HepG2 (cell line): Measurements from ENCODE around the gene TPX2. TPM values are rescaled to one million over a fixed set of nuclear protein-coding genes. Genes with fewer than 3 reads are reported as not detected.

ENCODE experiments used
- AKAP8 ChIP-seq: sonication (generic); formaldehyde crosslinking; IDR thresholded peaks from 2 replicates; pipeline ENCODE4 v1.5.1; 2020; ENCODE audit warnings: mild to moderate bottlenecking, missing genetic modification reagents
- ARNT ChIP-seq: fragments of 450-650 bp; IDR thresholded peaks from 2 replicates; pipeline ENCODE4 v1.6.1; 2017
- CBX5 ChIP-seq: sonication (generic); formaldehyde crosslinking; IDR thresholded peaks from 2 replicates; pipeline ENCODE4 v1.4.0; 2020; ENCODE audit warnings: missing genetic modification reagents, borderline replicate concordance
- CHD4 ChIP-seq: fragments of 200-600 bp; sonication (generic); IDR thresholded peaks from 2 replicates; pipeline ENCODE4 v1.7.0; 2017; ENCODE audit warnings: mild to moderate bottlenecking, low read length, borderline replicate concordance
- CSRNP1 ChIP-seq: sonication (generic); formaldehyde crosslinking; IDR thresholded peaks from 2 replicates; pipeline ENCODE4 v1.8.1; 2023; ENCODE audit warnings: mild to moderate bottlenecking, missing genetic modification reagents
- GLI4 ChIP-seq: sonication (generic); formaldehyde crosslinking; IDR thresholded peaks from 2 replicates; pipeline ENCODE4 v1.5.1; 2020; ENCODE audit warnings: missing genetic modification reagents, mild to moderate bottlenecking, moderate library complexity, borderline replicate concordance
- KMT2B ChIP-seq: IDR thresholded peaks from 2 replicates; pipeline ENCODE4 v1.6.1; 2016; ENCODE audit warnings: missing genetic modification reagents, missing compliant biosample characterization
- MAFK ChIP-seq, 2 experiments: IDR thresholded peaks in 1 of 2; conservative IDR thresholded peaks in 1 of 2; 2 replicates each; pipeline ENCODE4 v1.6.1; 2011; ENCODE audit warnings: improper control_type of control experiment in 2 of 2, low read length in 2 of 2
- NONO ChIP-seq, 2 experiments: fragments of 450-650 bp in 1 of 2; sonication (generic) in 1 of 2; formaldehyde crosslinking in 1 of 2; IDR thresholded peaks in 1 of 2; conservative IDR thresholded peaks in 1 of 2; 2 replicates each; pipeline versions ENCODE4 v1.6.1 to v1.8.0; 2017 to 2022; ENCODE audit warnings: mild to moderate bottlenecking in 1 of 2, missing genetic modification reagents in 1 of 2, moderate library complexity in 1 of 2
- NR2C2 ChIP-seq: sonication (generic); formaldehyde crosslinking; IDR thresholded peaks from 2 replicates; pipeline ENCODE4 v1.4.0; 2020; ENCODE audit warnings: missing genetic modification reagents, mild to moderate bottlenecking, moderate library complexity, borderline replicate concordance
- TRIM22 ChIP-seq: fragments of 450-650 bp; IDR thresholded peaks from 2 replicates; pipeline ENCODE4 v1.6.1; 2017
- ZBTB33 ChIP-seq: sonication (generic); formaldehyde crosslinking; IDR thresholded peaks from 2 replicates; pipeline ENCODE4 v1.4.0; 2020; ENCODE audit warnings: missing genetic modification reagents
- ZFP90 ChIP-seq: sonication (generic); formaldehyde crosslinking; IDR thresholded peaks from 2 replicates; pipeline ENCODE4 v1.8.0; 2022; ENCODE audit warnings: missing genetic modification reagents, mild to moderate bottlenecking, inconsistent platforms, borderline replicate concordance
- ZGPAT ChIP-seq: IDR thresholded peaks from 2 replicates; pipeline ENCODE4 v1.6.1; 2016; ENCODE audit warnings: mild to moderate bottlenecking
- ZNF225 ChIP-seq: sonication (generic); formaldehyde crosslinking; IDR thresholded peaks from 2 replicates; pipeline ENCODE4 v1.4.0; 2020; ENCODE audit warnings: mild to moderate bottlenecking, missing genetic modification reagents
- ZNF235 ChIP-seq: sonication (generic); formaldehyde crosslinking; IDR thresholded peaks from 2 replicates; pipeline ENCODE4 v1.8.1; 2023; ENCODE audit warnings: mild to moderate bottlenecking, missing genetic modification reagents, borderline replicate concordance
- ZNF24 ChIP-seq: fragments of 450-650 bp; IDR thresholded peaks from 2 replicates; pipeline ENCODE4 v1.6.1; 2017; ENCODE audit warnings: antibody characterized with exemption, mild to moderate bottlenecking
- ZNF343 ChIP-seq: sonication (generic); formaldehyde crosslinking; IDR thresholded peaks from 2 replicates; pipeline ENCODE4 v1.4.0; 2020; ENCODE audit warnings: mild to moderate bottlenecking, missing genetic modification reagents
- ZNF614 ChIP-seq: IDR thresholded peaks from 2 replicates; pipeline ENCODE4 v1.6.1; 2018; ENCODE audit warnings: missing biosample characterization, missing genetic modification reagents, inconsistent platforms, borderline replicate concordance
- ZNF879 ChIP-seq: sonication (generic); formaldehyde crosslinking; IDR thresholded peaks from 2 replicates; pipeline ENCODE4 v1.8.1; 2023; ENCODE audit warnings: missing genetic modification reagents
- polyA plus RNA-seq, 8 experiments: library from polyadenylated mRNA; depleted of rRNA in 3 of 8; stranded (reverse) in 7 of 8; unstranded in 1 of 8; fragments of >200 nt; fragmentation: Illumina TruSeq in 4 of 8; extraction: Trizol in 4 of 8; gene quantifications; 2 replicates each; pipeline versions ENCODE4 v1.2.1 to v1.2.3, GENCODE V29; 2011 to 2016; ENCODE audit warnings: low read depth in 4 of 8, missing spikeins in 1 of 8, mixed read lengths in 1 of 8; ENCODE audit not compliant: insufficient read depth in 1 of 8
- total RNA-seq, 5 experiments: library from RNA; depleted of rRNA; stranded (reverse); fragments of >200 nt; fragmentation: Illumina TruSeq; extraction: Trizol; gene quantifications; 2 replicates each; pipeline ENCODE4 v1.2.3, GENCODE V29; 2016; ENCODE audit warnings: low read depth in 1 of 5
- TF ChIP-seq, protein P1 (sequence below): sonication (generic); formaldehyde crosslinking; IDR thresholded peaks from 2 replicates; pipeline ENCODE4 v1.4.0; 2020; ENCODE audit warnings: mild to moderate bottlenecking, low read depth, missing genetic modification reagents

Gene TPX2
- total and polyA plus RNA-seq, 2 of the 13 experiments (the other 11 are each of a cell fraction or from before 2014, with no cell fraction given) = 34.3 to 124 TPM

GRCh38 chr20:31722257-31723068, 16.6 kb upstream of the TPX2 start, which contains the start of gene BCL2L1 (continued):
- TF ChIP-seq CHD4 = no peak; the same call in 1 of the 2 replicates
- no peak for TF ChIP-seq ZFP90
- no peak for TF ChIP-seq ZNF24
- peak; percentile 90 for TF ChIP-seq ZNF343 (CRISPR knock-in tag)
- TF ChIP-seq MAFK (conservative IDR thresholded peaks at IDR 0.05 in 1 of 2, IDR thresholded peaks at IDR 0.05 in 1 of 2; ENCODE audit: low read length in 2 of 2) = no peak
- TF ChIP-seq AKAP8 (CRISPR knock-in tag) = no peak; the same call in 1 of the 2 replicates
- TF ChIP-seq NONO (IDR thresholded peaks at IDR 0.05) = no peak
- no peak for TF ChIP-seq NONO (CRISPR knock-in tag; conservative IDR thresholded peaks at IDR 0.05)
- no peak for TF ChIP-seq CSRNP1
- TF ChIP-seq ZGPAT (CRISPR knock-in tag) = no peak; the same call in 1 of the 2 replicates
- TF ChIP-seq KMT2B (CRISPR knock-in tag) = no peak
- no peak for TF ChIP-seq TRIM22
- TF ChIP-seq NR2C2 = no peak
- no peak for TF ChIP-seq ZBTB33 (CRISPR knock-in tag)
- TF ChIP-seq, protein P1, sequence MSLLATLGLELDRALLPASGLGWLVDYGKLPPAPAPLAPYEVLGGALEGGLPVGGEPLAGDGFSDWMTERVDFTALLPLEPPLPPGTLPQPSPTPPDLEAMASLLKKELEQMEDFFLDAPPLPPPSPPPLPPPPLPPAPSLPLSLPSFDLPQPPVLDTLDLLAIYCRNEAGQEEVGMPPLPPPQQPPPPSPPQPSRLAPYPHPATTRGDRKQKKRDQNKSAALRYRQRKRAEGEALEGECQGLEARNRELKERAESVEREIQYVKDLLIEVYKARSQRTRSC (CRISPR knock-in tag) = peak; percentile 38; the same call in 1 of the 2 replicates
- no peak for TF ChIP-seq ZNF235 (CRISPR knock-in tag)
- 0 out of 2 replicates have a peak, but pooled peaks have one; percentile 4 for TF ChIP-seq GLI4 (CRISPR knock-in tag)
- no peak; the same call in 1 of the 2 replicates for TF ChIP-seq ZNF879 (CRISPR knock-in tag)
- no peak for TF ChIP-seq ZNF614 (CRISPR knock-in tag)
- no peak for TF ChIP-seq ARNT
- TF ChIP-seq ZNF225 (CRISPR knock-in tag) = peak; percentile 76; the same call in 1 of the 2 replicates
- no peak for TF ChIP-seq CBX5 (CRISPR knock-in tag)
